Measurements from ENCODE around the gene PFDN1.

Gene PFDN1

DNA sequence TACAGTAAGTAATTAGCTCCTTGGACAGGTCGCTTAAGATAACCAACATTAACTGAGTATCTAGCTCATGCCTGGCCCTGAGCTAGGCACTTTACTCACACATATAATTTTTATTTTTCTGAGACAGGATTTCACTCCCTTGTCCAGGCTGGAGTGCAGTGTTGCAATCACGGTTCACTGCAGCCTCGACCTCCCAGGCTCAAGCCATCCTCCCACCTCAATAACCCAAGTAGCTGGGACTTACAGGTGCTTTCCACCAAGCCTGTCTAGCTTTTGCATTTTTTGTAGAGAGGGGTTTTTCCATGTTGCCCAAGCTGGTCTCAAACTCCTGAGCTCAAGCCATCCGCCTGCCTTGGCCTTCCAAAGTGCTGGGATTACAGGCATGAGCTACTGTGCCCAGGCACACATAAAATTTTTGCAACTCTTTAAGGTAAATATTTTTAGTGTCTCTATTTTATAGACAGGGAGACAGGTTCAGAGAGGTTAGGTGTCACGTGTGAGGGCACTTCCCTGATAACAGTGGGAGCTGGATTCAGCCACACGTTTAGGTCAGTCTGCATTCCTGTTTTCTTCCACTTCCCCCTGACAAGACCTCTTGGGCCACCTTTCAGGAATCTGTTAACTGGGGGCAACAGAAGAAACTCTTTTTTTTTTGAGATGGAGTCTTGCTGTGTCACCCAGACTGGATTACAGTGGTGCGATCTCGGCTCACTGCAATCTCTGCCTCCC is 25.3 kb upstream of the PFDN1 start:
- no peak for DNase-seq

GRCh38 chr5:140327589-140327988 is 24.7 kb upstream of the PFDN1 start:
- DNase-seq = no peak

DNA sequence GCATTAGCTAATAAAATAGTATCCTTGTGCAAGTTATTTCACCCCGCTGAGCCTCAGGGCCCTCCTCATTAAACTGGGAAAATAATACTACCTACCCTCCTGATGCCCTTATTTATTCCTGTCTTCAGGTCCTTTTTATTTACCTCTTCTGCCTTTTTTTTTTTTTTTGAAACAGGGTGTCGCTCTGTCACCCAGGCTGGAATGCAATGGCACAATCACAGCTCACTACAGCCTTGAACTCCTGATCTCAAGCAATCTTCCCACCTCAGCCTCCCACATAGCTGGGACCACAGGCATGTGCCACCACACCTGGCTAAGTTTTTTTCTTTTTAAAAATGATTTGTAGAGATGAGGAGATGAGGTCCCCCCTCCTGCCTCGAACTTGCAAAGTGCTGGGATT is 22.6 kb upstream of the PFDN1 start:
- DNase-seq = no peak

GRCh38 chr5:140324617-140325241 is 21.8 kb upstream of the PFDN1 start:
- DNase-seq = no peak

GRCh38 chr5:140324041-140324600 is 21.2 kb upstream of the PFDN1 start:
- no peak for DNase-seq

DNA sequence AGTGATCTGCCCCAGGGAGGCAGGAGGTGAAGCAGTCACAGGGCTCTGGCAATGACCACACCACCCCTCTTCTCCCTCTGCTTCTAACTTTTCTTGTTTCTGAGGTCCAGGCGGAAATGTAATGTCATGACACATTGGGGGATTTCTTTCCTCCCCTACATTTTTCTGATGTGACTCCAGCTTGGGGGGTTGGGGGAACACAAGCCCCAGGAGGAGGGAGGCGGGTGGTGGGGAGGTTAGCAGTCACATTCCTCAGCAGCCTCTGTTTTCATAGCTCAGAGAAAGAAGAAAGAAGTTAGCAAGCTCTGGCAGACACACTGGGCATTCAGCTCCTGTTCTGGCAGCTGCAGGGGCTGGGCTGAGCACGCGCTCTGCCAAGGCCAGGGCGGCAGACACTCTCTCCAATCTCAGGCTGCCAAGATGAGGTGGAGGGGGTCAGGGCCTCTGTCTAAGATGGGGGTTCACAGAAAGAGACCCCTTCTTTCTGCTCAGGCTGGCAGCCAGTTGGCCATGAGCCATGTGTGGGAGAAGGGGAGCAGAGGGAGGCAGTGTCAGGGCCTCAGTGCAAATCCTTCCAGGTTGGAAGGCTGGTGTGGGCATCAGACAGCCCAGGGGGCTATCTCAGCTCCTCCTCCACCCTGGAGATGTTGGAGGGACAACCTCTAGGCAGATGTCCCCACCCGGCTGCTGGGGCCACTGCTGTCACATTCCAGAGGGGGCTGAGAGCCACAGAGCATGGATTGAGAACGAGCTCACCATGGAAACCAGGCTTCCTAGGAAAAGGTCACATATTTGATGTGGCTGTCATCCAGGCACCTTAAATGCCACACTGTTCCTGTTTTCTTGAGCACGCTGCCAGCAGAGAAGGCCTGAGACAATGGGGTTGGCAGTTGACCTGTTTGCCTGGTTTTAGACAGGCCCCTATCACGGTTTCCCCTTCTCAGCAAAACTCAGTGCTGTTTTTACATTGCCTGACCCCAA is 20.1 kb upstream of the PFDN1 start:
- no peak for DNase-seq

DNA sequence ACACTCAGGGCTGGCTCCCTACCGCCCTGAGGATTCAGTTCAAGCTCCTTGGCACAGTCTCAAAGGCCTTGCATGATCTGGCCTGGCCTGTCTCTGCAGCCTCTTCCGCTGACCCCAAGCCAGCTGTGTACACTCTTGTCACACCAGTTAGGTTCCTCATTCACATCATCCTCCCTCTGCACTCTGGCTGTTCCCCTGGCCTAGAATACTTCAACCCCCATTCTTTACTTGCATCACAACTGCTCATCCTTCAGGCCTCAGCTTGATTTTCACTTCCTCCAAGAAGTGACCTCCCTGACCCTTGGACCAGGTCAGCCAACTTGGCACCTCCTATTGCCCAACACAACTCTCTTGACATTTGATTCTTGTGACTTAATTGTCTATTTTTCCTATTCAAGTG is 18.9 kb upstream of the PFDN1 start:
- DNase-seq = no peak

- no peak for DNase-seq
Observed at GRCh38 chr5:140319833-140320232, 16.9 kb upstream of the PFDN1 start.

- no peak for DNase-seq
Observed at GRCh38 chr5:140318792-140319191, 15.9 kb upstream of the PFDN1 start.

GRCh38 chr5:140317859-140318258 is 15.0 kb upstream of the PFDN1 start:
- DNase-seq = no peak

- no peak for DNase-seq
Observed at GRCh38 chr5:140312791-140313189, 9.9 kb upstream of the PFDN1 start.

DNA sequence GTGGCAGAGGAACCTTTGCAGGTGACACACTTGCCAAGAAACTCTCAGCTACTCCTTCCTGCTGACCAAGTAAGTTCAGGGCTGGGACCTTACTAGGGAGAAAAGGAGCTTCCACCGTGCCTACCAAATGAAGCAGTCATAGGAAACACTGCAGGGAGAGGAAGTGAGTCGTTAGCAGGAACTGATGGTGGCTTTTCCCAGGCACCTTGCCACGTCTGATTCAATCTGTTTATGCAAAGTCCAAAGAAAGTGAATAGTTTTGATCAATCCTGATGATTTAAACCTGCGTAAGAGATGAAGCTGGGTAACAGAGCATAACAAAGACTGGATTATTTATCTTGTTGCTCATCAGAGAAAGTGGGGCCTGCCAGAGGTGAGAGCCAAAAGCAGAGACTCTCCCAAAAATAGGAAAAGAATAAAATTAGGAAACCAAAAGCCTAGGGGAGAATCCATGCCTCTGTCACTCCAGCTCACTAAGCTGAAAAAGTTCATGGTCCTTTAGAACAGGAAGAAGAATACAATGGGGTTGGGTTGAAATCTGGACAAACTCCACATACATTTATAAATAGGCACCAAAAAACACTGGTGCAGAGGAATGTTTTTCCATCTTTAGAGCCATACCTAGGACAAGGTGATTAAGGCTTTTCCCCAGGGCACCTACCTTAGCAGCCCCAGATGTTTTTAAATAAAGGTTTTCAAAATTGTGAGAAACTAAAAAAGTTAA is 9.3 kb upstream of the PFDN1 start:
- no peak for DNase-seq

- DNase-seq = no peak
Observed at GRCh38 chr5:140311011-140311467, 8.1 kb upstream of the PFDN1 start.

DNA sequence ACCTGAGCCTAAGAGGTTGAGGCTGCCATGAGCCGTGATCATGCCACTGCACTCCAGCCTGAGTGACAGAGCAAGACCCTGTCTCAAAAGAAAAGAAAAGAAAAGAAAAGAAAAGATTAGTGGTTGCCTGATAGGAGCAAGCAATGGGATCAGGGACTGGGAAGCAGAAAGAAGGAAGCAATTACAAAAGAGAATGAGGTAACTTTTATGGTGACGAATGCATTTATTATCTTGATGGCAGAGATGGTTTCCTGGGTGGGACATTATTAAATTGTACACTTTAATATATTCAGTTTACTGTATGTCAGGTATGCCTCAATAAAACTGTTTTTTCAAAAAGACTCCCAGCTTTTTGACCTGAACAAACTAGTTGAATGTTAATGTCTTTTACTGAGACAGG is 7.5 kb upstream of the PFDN1 start:
- no peak for DNase-seq

GRCh38 chr5:140309706-140310249 is 6.9 kb upstream of the PFDN1 start:
- no peak for DNase-seq

DNA sequence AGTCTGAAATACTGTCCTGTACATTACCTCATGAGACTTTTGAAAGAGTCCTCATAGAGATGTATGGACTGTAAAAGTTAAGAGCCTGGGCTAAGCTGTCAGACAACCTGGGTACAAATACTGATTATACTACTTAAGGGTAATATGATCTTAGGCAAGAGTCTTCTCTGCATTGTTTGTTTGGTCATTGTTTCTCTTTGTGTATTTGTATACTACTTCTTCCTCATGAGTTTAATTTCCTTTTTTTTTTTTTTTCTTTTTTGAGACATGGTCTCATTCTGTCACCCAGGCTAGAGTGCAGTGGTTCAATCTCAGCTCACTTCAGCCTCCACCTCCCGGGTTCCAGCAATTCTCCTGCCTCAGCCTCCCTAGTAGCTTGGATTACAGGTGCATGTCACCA is 2.6 kb upstream of the PFDN1 start:
- no peak for DNase-seq

DNA sequence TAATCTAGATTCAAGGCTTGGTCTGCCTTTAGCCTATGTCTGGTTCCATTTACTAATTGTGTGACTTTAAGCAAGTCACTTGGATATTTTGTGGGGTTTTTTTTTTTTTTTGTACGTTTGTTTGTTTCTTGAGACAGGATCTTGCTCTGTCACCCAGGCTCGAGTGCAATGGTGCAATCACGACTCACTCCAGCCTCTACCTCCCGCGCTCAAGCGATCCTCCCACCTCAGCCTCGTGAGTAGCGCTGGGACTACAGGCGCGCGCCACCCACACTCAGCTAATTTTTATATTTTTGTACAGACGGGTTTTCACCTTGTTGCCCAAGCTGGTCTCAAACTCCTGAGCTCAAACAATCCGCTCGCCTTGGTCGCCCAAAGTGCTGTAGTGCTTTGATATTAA is 1.1 kb upstream of the PFDN1 start:
- no peak for DNase-seq

DNA sequence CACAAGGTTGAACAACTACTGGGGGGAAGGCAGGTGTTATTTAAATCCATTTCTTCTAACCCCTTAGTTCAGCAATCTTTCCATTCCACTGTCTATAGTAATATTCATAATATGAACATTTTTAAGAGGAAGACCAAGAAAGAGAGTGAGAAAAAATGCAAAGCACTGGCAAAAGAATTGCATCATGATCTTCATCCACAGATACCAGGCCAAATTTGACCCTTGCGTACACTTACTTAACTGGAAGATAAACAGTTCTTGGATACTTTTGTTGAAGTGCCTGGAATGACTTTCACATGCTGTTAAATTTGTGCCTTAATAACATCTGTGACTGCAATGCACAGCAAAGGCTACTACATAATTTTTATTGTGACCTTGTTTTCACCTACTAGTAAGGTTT is 1.8 kb downstream of the PFDN1 start:
- DNase-seq = no peak

DNA sequence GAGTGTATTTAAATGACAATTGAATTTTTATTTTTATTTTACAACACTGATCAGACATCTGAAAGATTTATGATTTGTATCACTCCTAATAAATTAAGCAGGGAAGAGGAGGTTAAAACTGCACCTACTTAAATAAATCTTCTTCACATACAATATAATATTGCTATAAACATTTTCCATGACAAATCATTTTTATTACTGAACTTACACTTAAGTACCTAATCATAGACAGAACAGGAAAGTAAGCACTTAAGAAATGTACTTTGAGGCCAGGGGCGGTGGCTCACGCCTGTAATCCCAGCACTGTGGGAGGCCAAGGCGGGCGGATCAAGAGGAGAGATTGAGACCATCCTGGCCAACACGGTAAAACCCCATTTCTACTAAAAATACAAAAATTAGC is 3.8 kb downstream of the PFDN1 start:
- no peak for DNase-seq

GRCh38 chr5:140298183-140298601 is 4.7 kb downstream of the PFDN1 start:
- no peak for DNase-seq

GRCh38 chr5:140297283-140297682 is 5.6 kb downstream of the PFDN1 start:
- no peak for DNase-seq

DNA sequence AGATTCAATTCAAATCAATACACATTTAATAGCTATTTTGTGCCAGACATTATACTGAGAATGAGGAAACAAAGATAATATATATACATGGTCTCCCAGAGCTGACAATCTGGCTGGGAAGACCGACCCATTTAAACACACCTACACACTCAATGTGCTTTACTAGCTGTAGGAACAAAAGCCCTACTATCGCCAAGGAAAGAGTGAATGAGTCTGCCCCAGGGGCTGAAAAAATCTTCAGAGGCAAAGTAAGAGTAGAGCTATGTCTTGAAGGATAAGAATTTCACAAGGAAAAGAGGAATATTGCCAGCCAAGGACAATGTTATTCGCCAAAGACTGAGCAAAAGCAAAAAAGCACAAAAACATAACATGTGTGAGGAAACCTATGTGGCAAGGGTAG is 6.6 kb downstream of the PFDN1 start:
- DNase-seq = no peak

Measured in activated CD4-positive, alpha-beta T cell treated with anti-CD3 and anti-CD28 coated beads, Interleukin-10, Interleukin-2, amounts not matched to agents 100 ng/mL and 50 ng/mL, durations not matched to agents 16 hours and 8 hours (primary cell).